ENCODE measurements around the gene KSR2.
"Not testable (repeated sequence)": the region's sequence is repeated elsewhere in the genome, so short reads cannot be mapped to it uniquely, and the experiment has no call there.

The KSR2 gene

GRCh38 chr12:117738233-117738632, 230.6 kb downstream of the KSR2 start:
- CTCF ChIA-PET, result interaction anchor here (0.7 kb wide), 1 partner anchor 394 kb away, joined by 4 read pairs; no protein-coding TSS in a partner anchor

DNA sequence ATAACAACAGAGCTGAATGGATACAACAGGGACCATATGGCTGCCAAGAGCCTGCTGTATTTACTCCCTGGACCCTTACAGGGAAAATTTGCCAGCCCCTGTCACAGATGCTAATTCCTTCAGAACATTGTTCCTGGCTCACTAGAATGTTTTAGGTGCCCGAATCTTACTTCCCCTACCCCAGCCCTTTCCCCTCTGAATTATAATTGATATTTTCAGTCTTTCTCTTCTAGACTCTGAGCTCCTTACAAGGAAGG, 235.3 kb downstream of the KSR2 start:
- no peak overlapping the region for H3K27ac ChIP-seq
- no peak for DNase-seq (ENCODE audit: low spot score)
- POLR2A ChIA-PET (ENCODE audit: low non-redundant PET), result no interaction called here
- no peak for TF ChIP-seq CTCF (conservative IDR thresholded peaks at IDR 0.05; ENCODE audit: low read depth)
- CTCF ChIA-PET, result no interaction called here

More at GRCh38 chr12:117738233-117738632, 230.6 kb downstream of the KSR2 start:
- POLR2A ChIA-PET (ENCODE audit: low non-redundant PET), result no interaction called here
- no peak overlapping the region for H3K27ac ChIP-seq
- no peak for TF ChIP-seq CTCF (conservative IDR thresholded peaks at IDR 0.05; ENCODE audit: low read depth)
- no peak for DNase-seq (ENCODE audit: low spot score)

- DNase-seq (ENCODE audit: low spot score), result no peak
- ChIA-PET CTCF (no interaction called here), POLR2A (ENCODE audit: low non-redundant PET) (no interaction called here)
- no peak overlapping the region for H3K27ac ChIP-seq
- TF ChIP-seq CTCF (conservative IDR thresholded peaks at IDR 0.05; ENCODE audit: low read depth), result no peak
Observed at GRCh38 chr12:117732761-117733548, 235.8 kb downstream of the KSR2 start.

GRCh38 chr12:117731131-117731530, 237.7 kb downstream of the KSR2 start:
- POLR2A ChIA-PET (ENCODE audit: low non-redundant PET); CTCF ChIA-PET; H3K27ac ChIP-seq; DNase-seq (ENCODE audit: low spot score): not testable (repeated sequence)

GRCh38 chr12:117727301-117727700, 241.5 kb downstream of the KSR2 start:
- POLR2A ChIA-PET (ENCODE audit: low non-redundant PET), result no interaction called here
- no peak for DNase-seq (ENCODE audit: low spot score)
- no peak for TF ChIP-seq CTCF (conservative IDR thresholded peaks at IDR 0.05; ENCODE audit: low read depth)
- CTCF ChIA-PET, result no interaction called here
- no peak overlapping the region for H3K27ac ChIP-seq

DNA sequence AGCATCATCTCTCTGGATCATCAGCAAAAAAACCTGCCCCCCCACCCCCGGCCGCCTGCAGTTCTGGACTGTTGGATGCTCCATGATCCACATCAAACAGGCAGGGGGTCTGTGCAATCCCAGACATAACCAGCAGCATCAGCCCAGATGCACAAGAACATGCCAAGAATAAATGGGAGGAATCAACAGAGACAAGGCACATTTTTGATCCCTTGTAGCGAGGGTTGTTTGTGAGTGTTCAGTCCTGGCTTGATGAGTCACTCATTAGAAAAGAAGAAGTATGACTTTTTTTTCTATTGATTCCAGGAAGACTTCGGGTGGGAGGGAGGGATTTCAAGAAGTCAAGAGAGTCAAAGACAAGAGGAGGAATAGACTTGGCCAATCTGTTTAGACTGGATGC, 244.2 kb downstream of the KSR2 start:
- ChIA-PET POLR2A (ENCODE audit: low non-redundant PET) (no interaction called here), CTCF (interaction anchor here (0.7 kb wide), 1 partner anchor 44 kb away, joined by 6 read pairs; no protein-coding TSS in a partner anchor)
- TF ChIP-seq CTCF (conservative IDR thresholded peaks at IDR 0.05; ENCODE audit: low read depth), result no peak
- H3K27ac ChIP-seq, result no peak overlapping the region
- DNase-seq (ENCODE audit: low spot score), result no peak

GRCh38 chr12:117718559-117718958, 250.2 kb downstream of the KSR2 start:
- DNase-seq (ENCODE audit: low spot score), result no peak
- POLR2A ChIA-PET (ENCODE audit: low non-redundant PET), result no interaction called here
- CTCF ChIA-PET, result no interaction called here
- no peak overlapping the region for H3K27ac ChIP-seq
- no peak for TF ChIP-seq CTCF (conservative IDR thresholded peaks at IDR 0.05; ENCODE audit: low read depth)

Measured in RWPE1 (cell line).